ENCODE measurements around the gene CCS. TPM values are rescaled to one million over a fixed set of nuclear protein-coding genes. Genes with fewer than 3 reads are reported as not detected.
"Not testable (repeated sequence)": the region's sequence is repeated elsewhere in the genome, so short reads cannot be mapped to it uniquely, and the experiment has no call there.

Gene CCS
- total RNA-seq, 1 donor from 2014 or later: 79.8 TPM

GRCh38 chr11:66580803-66581202 is 12.2 kb upstream of the CCS start:
- peaks cover 3% of the 10 kb centered on the region for H3K36me3 Mint-ChIP-seq
- H3K4me3 Mint-ChIP-seq: no peak overlapping the region
- H3K27ac Mint-ChIP-seq: no peak overlapping the region
- no peak for TF ChIP-seq CTCF (IDR thresholded peaks at IDR 0.05; ENCODE audit: unreplicated experiment)
- H3K9me3 Mint-ChIP-seq: peaks cover 10% of the 10 kb centered on the region
- H3K4me1 Mint-ChIP-seq: peaks cover 5% of the 10 kb centered on the region
- peaks cover 12% of the 10 kb centered on the region for H3K27me3 Mint-ChIP-seq (ENCODE audit: low read depth)
- DNase-seq (ENCODE audit: low spot score in 2 of 2, unreplicated experiment in 2 of 2): no peak

GRCh38 chr11:66581261-66581660 is 11.7 kb upstream of the CCS start:
- DNase-seq (ENCODE audit: low spot score in 2 of 2, unreplicated experiment in 2 of 2): no peak
- peaks cover 5% of the 10 kb centered on the region for H3K4me1 Mint-ChIP-seq
- H3K9me3 Mint-ChIP-seq: peaks cover 10% of the 10 kb centered on the region
- H3K4me3 Mint-ChIP-seq: no peak overlapping the region
- peaks cover 3% of the 10 kb centered on the region for H3K36me3 Mint-ChIP-seq
- H3K27me3 Mint-ChIP-seq (ENCODE audit: low read depth): peaks cover 12% of the 10 kb centered on the region
- TF ChIP-seq CTCF (IDR thresholded peaks at IDR 0.05; ENCODE audit: unreplicated experiment): no peak
- no peak overlapping the region for H3K27ac Mint-ChIP-seq

GRCh38 chr11:66582565-66583147 is 10.3 kb upstream of the CCS start:
- not testable (repeated sequence) for H3K4me3 Mint-ChIP-seq; H3K27ac Mint-ChIP-seq; H3K36me3 Mint-ChIP-seq; DNase-seq (ENCODE audit: low spot score in 2 of 2, unreplicated experiment in 2 of 2); H3K4me1 Mint-ChIP-seq
- peaks cover 12% of the 10 kb centered on the region for H3K27me3 Mint-ChIP-seq (ENCODE audit: low read depth)
- H3K9me3 Mint-ChIP-seq: peaks cover 10% of the 10 kb centered on the region

- not testable (repeated sequence) for DNase-seq (ENCODE audit: low spot score in 2 of 2, unreplicated experiment in 2 of 2); H3K36me3 Mint-ChIP-seq; H3K27me3 Mint-ChIP-seq (ENCODE audit: low read depth); H3K4me3 Mint-ChIP-seq; H3K27ac Mint-ChIP-seq; H3K4me1 Mint-ChIP-seq
- H3K9me3 Mint-ChIP-seq: peaks cover 15% of the 10 kb centered on the region
Observed at GRCh38 chr11:66585447-66585846, 7.5 kb upstream of the CCS start.

- no peaks in the 10 kb centered on the region for H3K27me3 Mint-ChIP-seq (ENCODE audit: low read depth)
- no peaks in the 10 kb centered on the region for H3K4me1 Mint-ChIP-seq
- H3K9me3 Mint-ChIP-seq: peaks cover 17% of the 10 kb centered on the region
- no peak overlapping the region for H3K4me3 Mint-ChIP-seq
- H3K36me3 Mint-ChIP-seq: peaks cover 3% of the 10 kb centered on the region
- no peak overlapping the region for H3K27ac Mint-ChIP-seq
- no peak for TF ChIP-seq CTCF (IDR thresholded peaks at IDR 0.05; ENCODE audit: unreplicated experiment)
- DNase-seq (ENCODE audit: low spot score in 2 of 2, unreplicated experiment in 2 of 2): no peak
Observed at GRCh38 chr11:66586136-66586535, 6.8 kb upstream of the CCS start.

- H3K9me3 Mint-ChIP-seq; H3K36me3 Mint-ChIP-seq; H3K27me3 Mint-ChIP-seq (ENCODE audit: low read depth); H3K27ac Mint-ChIP-seq; H3K4me3 Mint-ChIP-seq; DNase-seq (ENCODE audit: low spot score in 2 of 2, unreplicated experiment in 2 of 2): not testable (repeated sequence)
- peaks cover 11% of the 10 kb centered on the region for H3K4me1 Mint-ChIP-seq
Observed at GRCh38 chr11:66589315-66589714, 3.7 kb upstream of the CCS start.

GRCh38 chr11:66589996-66590675 is 2.8 kb upstream of the CCS start:
- no peak for TF ChIP-seq CTCF (IDR thresholded peaks at IDR 0.05; ENCODE audit: unreplicated experiment)
- Mint-ChIP-seq H3K4me1 (peaks cover 17% of the 10 kb centered on the region), H3K4me3 (no peak overlapping the region)

More at GRCh38 chr11:66589996-66590675, 2.8 kb upstream of the CCS start:
- Mint-ChIP-seq H3K36me3 (no peaks in the 10 kb centered on the region), H3K27ac (no peak overlapping the region), H3K27me3 (ENCODE audit: low read depth) (no peaks in the 10 kb centered on the region), H3K9me3 (peaks cover 7% of the 10 kb centered on the region)
- DNase-seq (ENCODE audit: low spot score in 2 of 2, unreplicated experiment in 2 of 2): no peak
